Neutrophil (primary cell): ENCODE data around the gene SMC5.

Experiments used
- H3K27ac ChIP-seq: fragments of 200-600 bp; sonication (generic); 2 replicates; pipeline ENCODE4 v1.5.1; 2016; ENCODE audit warnings: mild to moderate bottlenecking, moderate library complexity
- H3K27me3 ChIP-seq: fragments of 200-600 bp; sonication (generic); 2 replicates; pipeline ENCODE4 v1.6.0; 2016; ENCODE audit warnings: mild to moderate bottlenecking
- H3K36me3 ChIP-seq: fragments of 200-600 bp; sonication (generic); 2 replicates; pipeline ENCODE4 v1.5.1; 2017
- H3K4me1 ChIP-seq, 2 experiments: fragments of 200-600 bp in 1 of 2; sonication (generic) in 1 of 2; 1 replicate in 1 of 2; 2 replicates in 1 of 2; pipeline versions ENCODE4 v1.5.1 to v1.6.1; 2013 to 2016; ENCODE audit warnings: low read depth in 1 of 2, low read length in 1 of 2, mild to moderate bottlenecking in 1 of 2, moderate library complexity in 1 of 2; ENCODE audit not compliant: control insufficient read depth in 1 of 2, insufficient read depth in 1 of 2
- H3K4me3 ChIP-seq, 2 experiments: fragments of 200-600 bp in 1 of 2; sonication (generic) in 1 of 2; 1 replicate in 1 of 2; 2 replicates in 1 of 2; pipeline ENCODE4 v1.5.1; 2013 to 2016; ENCODE audit warnings: low read depth in 1 of 2, low read length in 1 of 2, mild to moderate bottlenecking in 1 of 2, moderate library complexity in 1 of 2
- H3K9me3 ChIP-seq: fragments of 200-600 bp; sonication (generic); 2 replicates; pipeline ENCODE4 v1.5.1; 2016
- TF ChIP-seq, protein P1 (sequence below): fragments of 200-600 bp; sonication (generic); IDR thresholded peaks from 2 replicates; pipeline ENCODE4 v1.5.1; 2016; ENCODE audit warnings: antibody characterized with exemption

The SMC5 gene

DNA sequence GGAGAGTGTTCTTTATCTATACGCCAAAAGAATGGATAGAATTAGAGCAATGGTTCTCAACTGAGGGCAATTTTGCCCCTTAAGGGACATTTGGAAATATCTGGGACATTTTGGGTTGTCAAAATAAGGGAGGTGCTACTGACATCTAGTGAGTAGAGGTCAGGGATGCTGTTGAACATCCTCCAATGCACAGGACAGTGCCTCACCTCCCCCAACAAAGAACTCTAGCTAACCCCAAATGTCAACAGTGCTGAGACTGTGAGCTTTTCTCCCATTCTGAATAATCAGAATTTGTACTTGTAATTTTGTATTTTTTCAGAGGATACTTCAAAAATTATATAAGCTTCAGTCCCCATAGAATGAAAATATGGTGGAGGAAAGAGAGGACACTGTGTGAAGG lies 8.6 kb upstream of the SMC5 start:
- Histone ChIP-seq H3K4me3 (no peak overlapping the region), H3K27ac (no peak overlapping the region), H3K9me3 (no peaks in the 10 kb centered on the region), H3K4me1 (peaks cover 4 to 5% of the 10 kb centered on the region in 2 experiments), H3K27me3 (no peaks in the 10 kb centered on the region), H3K36me3 (no peaks in the 10 kb centered on the region)
- TF ChIP-seq, protein P1, sequence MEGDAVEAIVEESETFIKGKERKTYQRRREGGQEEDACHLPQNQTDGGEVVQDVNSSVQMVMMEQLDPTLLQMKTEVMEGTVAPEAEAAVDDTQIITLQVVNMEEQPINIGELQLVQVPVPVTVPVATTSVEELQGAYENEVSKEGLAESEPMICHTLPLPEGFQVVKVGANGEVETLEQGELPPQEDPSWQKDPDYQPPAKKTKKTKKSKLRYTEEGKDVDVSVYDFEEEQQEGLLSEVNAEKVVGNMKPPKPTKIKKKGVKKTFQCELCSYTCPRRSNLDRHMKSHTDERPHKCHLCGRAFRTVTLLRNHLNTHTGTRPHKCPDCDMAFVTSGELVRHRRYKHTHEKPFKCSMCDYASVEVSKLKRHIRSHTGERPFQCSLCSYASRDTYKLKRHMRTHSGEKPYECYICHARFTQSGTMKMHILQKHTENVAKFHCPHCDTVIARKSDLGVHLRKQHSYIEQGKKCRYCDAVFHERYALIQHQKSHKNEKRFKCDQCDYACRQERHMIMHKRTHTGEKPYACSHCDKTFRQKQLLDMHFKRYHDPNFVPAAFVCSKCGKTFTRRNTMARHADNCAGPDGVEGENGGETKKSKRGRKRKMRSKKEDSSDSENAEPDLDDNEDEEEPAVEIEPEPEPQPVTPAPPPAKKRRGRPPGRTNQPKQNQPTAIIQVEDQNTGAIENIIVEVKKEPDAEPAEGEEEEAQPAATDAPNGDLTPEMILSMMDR: no peak

DNA sequence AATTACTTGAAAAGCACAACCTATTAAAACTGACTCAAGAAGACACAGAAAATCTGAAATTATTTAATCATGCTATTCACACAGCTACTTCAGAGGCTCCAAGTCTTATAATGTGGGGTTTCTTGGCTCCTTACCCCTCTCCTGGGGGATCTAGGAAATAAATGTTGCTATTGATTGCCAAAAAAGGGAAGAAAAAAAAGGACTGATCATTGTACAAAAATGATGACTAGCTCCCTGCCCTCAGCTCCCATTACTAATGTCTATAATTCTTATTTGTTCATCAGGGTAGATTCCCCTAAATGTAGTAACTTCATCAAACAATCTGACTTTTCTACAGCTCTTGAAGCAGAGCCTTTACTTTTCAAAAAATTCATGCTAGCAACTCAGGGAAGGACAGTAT lies 3.3 kb upstream of the SMC5 start:
- H3K27me3 ChIP-seq: no peaks in the 10 kb centered on the region
- H3K4me3 ChIP-seq: no peak overlapping the region
- H3K36me3 ChIP-seq: no peaks in the 10 kb centered on the region
- no peak overlapping the region for H3K27ac ChIP-seq
- peaks cover 16 to 17% of the 10 kb centered on the region in 2 experiments for H3K4me1 ChIP-seq
- no peaks in the 10 kb centered on the region for H3K9me3 ChIP-seq
- TF ChIP-seq, protein P1: no peak

DNA sequence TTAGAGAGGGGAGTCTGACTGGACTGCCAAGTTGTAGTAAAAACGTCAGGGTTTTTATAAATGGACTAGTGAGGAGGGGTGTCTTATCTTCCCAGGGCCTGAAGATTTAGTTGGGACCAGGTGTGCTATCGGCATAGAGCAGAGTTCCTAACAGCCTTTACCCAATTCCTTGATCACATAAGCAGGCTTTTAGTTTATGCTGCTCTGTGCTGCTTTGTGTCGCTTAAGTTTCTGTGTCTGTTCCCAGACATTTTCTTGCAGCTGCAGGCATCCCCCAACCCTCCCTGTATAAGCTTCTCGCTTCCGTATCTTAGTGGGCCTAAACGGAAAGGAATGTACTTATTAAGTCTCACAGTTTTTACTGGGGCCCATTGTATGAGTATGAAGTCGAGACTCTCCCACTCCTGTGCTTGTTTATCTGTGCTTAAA lies 2.6 kb upstream of the SMC5 start:
- Histone ChIP-seq H3K9me3 (no peaks in the 10 kb centered on the region), H3K4me3 (no peak overlapping the region), H3K27me3 (no peaks in the 10 kb centered on the region), H3K4me1 (peaks cover 16 to 17% of the 10 kb centered on the region in 2 experiments), H3K36me3 (no peaks in the 10 kb centered on the region), H3K27ac (no peak overlapping the region)
- TF ChIP-seq, protein P1: no peak

DNA sequence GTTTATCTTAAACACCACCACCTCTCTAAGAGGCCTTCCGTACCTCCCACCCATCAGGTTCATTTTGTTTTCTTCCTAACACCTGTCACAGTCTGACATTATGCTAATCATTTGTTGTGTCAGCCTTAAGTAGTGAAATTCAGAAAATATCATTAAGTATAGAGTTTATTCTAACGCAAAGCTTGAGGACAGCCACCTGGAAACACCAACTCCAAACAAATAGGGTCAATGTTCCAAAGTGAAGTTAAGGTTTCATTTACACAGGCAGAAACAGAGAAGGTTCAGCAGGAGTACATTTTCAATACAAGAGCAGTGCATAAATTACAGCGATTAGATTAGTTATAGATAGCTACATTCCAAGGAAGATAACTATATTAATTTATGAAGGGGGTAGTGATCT lies 1.3 kb upstream of the SMC5 start:
- TF ChIP-seq, protein P1: no peak
- Histone ChIP-seq H3K27me3 (no peaks in the 10 kb centered on the region), H3K4me3 (no peak overlapping the region)

DNA sequence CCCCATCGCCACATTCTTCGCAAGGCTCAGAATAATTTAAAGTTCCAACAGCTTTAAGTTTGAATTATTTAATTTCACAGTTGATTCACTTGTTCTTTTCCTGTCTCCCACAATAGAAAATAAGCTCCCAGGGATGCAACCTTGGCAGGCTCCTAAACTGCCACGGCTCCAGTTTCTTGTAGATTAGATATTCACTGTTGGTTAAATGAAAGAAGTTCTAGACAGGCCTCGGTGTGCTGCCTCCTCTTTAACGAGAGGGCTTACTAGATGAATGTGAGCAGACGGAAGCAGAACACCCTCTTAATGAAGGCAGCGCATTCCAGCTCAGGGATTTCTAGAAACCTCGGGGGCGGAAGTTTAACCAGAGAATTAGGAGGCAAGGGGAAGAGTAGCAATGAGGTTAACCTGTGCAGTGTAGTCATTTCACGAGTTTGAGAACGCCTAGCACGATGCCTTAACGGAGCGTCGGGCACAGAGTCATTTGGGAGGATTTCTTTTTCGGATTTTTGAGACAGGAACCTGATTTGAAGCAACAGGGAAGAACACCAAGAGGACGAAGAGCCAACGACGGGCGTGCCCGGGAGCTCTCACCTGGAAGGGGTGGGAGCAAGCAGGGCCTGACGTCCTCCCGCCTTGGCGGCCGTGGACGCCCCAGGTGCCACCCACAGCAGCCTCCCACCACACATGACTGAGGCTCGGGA lies 637 bp upstream of the SMC5 start:
- H3K27me3 ChIP-seq: no peaks in the 10 kb centered on the region
- TF ChIP-seq, protein P1: no peak
- H3K36me3 ChIP-seq: no peaks in the 10 kb centered on the region
- H3K27ac ChIP-seq: peak overlapping the region; percentile 84
- H3K4me1 ChIP-seq: peaks cover 16 to 17% of the 10 kb centered on the region in 2 experiments
- peak overlapping the region; percentile 69 to 81 for H3K4me3 ChIP-seq
- H3K9me3 ChIP-seq: no peaks in the 10 kb centered on the region

More for the DNA sequence above, 1.3 kb upstream of the SMC5 start:
- Histone ChIP-seq H3K4me1 (peaks cover 16 to 17% of the 10 kb centered on the region in 2 experiments), H3K36me3 (no peaks in the 10 kb centered on the region), H3K9me3 (no peaks in the 10 kb centered on the region), H3K27ac (no peak overlapping the region)
